Inflammatory macrophage treated with lipopolysaccharide for 1 hour (primary cell): ENCODE results near the gene MS4A3.
"Not testable (repeated sequence)": the region's sequence is repeated elsewhere in the genome, so short reads cannot be mapped to it uniquely, and the experiment has no call there.

Experiments
- DNase-seq, 2 donors: peaks; one replicate each; pipeline ENCODE4 v3.0.0-alpha.2; 2020 to 2022

Gene MS4A3

DNA sequence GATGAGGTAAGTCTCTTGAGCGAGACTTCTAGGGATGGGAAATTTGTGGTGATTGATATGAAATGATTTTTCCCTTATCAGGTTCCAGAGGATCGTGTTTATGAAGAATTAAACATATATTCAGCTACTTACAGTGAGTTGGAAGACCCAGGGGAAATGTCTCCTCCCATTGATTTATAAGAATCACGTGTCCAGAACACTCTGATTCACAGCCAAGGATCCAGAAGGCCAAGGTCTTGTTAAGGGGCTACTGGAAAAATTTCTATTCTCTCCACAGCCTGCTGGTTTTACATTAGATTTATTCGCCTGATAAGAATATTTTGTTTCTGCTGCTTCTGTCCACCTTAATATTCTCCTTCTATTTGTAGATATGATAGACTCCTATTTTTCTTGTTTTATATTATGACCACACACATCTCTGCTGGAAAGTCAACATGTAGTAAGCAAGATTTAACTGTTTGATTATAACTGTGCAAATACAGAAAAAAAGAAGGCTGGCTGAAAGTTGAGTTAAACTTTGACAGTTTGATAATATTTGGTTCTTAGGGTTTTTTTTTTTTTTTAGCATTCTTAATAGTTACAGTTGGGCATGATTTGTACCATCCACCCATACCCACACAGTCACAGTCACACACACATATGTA, 39.1 kb downstream of the MS4A3 start:
- no peak for DNase-seq

- DNase-seq, result no peak
Measured at GRCh38 chr11:60097189-60097588, 40.7 kb downstream of the MS4A3 start.

- DNase-seq, result no peak
Measured at GRCh38 chr11:60098508-60098907, 42.0 kb downstream of the MS4A3 start.

- DNase-seq, result no peak
Measured at GRCh38 chr11:60100516-60100915, 44.1 kb downstream of the MS4A3 start.

DNA sequence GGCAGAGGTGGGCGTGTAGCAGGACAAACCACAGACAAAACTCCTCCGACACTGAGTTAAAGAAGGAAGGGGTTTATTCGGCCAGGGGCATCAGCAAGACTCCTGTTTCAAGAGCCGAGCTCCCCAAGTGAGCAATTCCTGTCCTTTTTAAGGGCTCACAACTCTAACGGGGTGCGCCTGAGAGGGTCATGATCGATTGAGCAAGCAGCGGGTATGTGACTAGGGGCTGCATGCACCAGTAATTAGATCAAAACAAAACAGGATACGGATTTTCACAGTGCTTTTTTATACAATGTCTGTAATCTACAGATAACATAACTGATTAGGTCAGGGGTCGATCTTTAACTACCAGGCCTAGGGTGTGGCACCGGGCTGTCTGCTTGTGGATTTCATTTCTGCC, 44.9 kb downstream of the MS4A3 start:
- not testable (repeated sequence) for DNase-seq

- DNase-seq, result not testable (repeated sequence)
Measured at GRCh38 chr11:60104471-60105115, 48.1 kb downstream of the MS4A3 start.

- not testable (repeated sequence) for DNase-seq
Measured at GRCh38 chr11:60108631-60109030, 52.2 kb downstream of the MS4A3 start.

GRCh38 chr11:60111793-60112192, 55.3 kb downstream of the MS4A3 start:
- DNase-seq, result no peak

- no peak for DNase-seq
Measured at GRCh38 chr11:60116996-60117790, 60.7 kb downstream of the MS4A3 start.

DNA sequence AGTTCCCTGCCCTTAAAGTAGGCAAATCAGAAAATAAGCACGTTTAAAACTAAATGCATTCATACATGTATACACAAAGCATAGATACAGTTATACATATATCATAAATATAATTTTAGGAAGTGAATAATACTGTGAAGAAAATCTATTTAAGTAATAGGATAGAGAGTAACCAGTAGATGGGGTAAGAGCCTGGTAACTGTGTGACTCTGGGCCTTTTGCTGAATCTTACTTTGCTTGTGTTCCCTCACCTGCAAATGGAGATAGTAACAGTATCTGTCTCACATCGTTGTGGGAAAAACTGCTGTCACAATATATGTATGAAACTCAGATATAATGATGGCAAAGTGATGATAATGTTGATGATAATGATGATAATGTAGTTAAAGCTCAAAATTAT, 61.9 kb downstream of the MS4A3 start:
- no peak for DNase-seq

- DNase-seq, result peak; percentile 80 to 85
Measured at GRCh38 chr11:60119710-60120109, 63.2 kb downstream of the MS4A3 start.
